OCI-LY1 (cell line): ENCODE results near the gene PPP1R3C.

Source experiments
- EZH2 ChIP-seq: fragments of 200-600 bp; sonication (generic), shearing (Covaris generic); IDR thresholded peaks from 2 replicates; pipeline ENCODE4 v1.8.0; 2017; ENCODE audit warnings: borderline replicate concordance, mixed run types, mild to moderate bottlenecking, antibody characterized with exemption, low read length, moderate library complexity, mixed read lengths
- TF ChIP-seq, protein P1 (sequence below): fragments of 200-600 bp; sonication (generic), shearing (Covaris generic); IDR thresholded peaks from 2 replicates; pipeline ENCODE4 v1.5.1; 2017; ENCODE audit warnings: mild to moderate bottlenecking, antibody characterized with exemption, low read length, moderate library complexity, mixed read lengths

DNA sequence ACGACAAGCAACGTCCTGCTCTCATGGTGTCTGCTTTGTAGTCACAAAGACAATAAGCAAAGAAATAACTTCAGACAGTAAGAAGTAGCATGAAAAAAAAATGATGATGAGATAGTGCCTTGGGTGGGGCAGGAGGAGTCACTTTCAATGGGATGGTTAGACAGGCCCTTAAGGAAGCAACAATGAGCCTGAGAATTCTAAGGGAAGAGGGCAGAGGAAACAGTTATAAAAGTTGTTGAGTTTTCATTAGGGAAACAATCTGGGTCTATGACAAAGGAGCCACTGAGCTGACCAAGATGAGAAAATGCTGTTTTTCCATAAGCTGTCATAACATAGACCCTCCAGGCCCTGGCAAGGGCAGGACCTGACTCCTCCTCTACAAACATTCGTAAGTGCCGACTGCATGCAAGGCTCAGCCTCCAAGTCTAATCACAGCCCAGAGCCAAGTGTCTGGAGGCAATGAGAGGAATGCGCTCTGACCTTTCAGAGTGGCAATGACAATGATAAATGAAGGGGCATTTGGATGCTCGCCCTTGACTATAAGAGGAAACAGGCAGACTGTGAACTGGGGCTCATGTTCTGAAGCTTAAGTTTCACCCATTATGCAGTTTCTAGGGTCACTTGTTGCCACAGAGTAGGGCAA, 43.7 kb downstream of the PPP1R3C start:
- TF ChIP-seq, protein P1, sequence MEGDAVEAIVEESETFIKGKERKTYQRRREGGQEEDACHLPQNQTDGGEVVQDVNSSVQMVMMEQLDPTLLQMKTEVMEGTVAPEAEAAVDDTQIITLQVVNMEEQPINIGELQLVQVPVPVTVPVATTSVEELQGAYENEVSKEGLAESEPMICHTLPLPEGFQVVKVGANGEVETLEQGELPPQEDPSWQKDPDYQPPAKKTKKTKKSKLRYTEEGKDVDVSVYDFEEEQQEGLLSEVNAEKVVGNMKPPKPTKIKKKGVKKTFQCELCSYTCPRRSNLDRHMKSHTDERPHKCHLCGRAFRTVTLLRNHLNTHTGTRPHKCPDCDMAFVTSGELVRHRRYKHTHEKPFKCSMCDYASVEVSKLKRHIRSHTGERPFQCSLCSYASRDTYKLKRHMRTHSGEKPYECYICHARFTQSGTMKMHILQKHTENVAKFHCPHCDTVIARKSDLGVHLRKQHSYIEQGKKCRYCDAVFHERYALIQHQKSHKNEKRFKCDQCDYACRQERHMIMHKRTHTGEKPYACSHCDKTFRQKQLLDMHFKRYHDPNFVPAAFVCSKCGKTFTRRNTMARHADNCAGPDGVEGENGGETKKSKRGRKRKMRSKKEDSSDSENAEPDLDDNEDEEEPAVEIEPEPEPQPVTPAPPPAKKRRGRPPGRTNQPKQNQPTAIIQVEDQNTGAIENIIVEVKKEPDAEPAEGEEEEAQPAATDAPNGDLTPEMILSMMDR: no peak
- no peak for TF ChIP-seq EZH2
